HPDE6-E6E7 (cell line): Measurements from ENCODE around the gene ARHGAP12.
"Not testable (repeated sequence)": the region's sequence is repeated elsewhere in the genome, so short reads cannot be mapped to it uniquely, and the experiment has no call there.

Experiments
- DNase-seq: peaks from one replicate; pipeline ENCODE4 v3.0.0; 2011; ENCODE audit warnings: missing footprints; ENCODE audit errors: extremely low spot score

Gene ARHGAP12

GRCh38 chr10:31924833-31925232 lies 3.8 kb downstream of the ARHGAP12 start:
- DNase-seq: no peak

- no peak for DNase-seq
Measured at GRCh38 chr10:31923389-31923788, 5.2 kb downstream of the ARHGAP12 start.

GRCh38 chr10:31921031-31921430 lies 7.6 kb downstream of the ARHGAP12 start:
- no peak for DNase-seq

- DNase-seq: no peak
Measured at GRCh38 chr10:31920538-31920937, 8.1 kb downstream of the ARHGAP12 start.

GRCh38 chr10:31918671-31919409 lies 9.8 kb downstream of the ARHGAP12 start:
- no peak for DNase-seq

- no peak for DNase-seq
Measured at GRCh38 chr10:31914370-31914769, 14.3 kb downstream of the ARHGAP12 start.

GRCh38 chr10:31912898-31913850 lies 15.5 kb downstream of the ARHGAP12 start:
- DNase-seq: no peak

GRCh38 chr10:31912289-31912688 lies 16.3 kb downstream of the ARHGAP12 start:
- DNase-seq: no peak

- DNase-seq: no peak
Measured at GRCh38 chr10:31910016-31910415, 18.6 kb downstream of the ARHGAP12 start.

GRCh38 chr10:31908157-31908556 lies 20.5 kb downstream of the ARHGAP12 start:
- no peak for DNase-seq

GRCh38 chr10:31906039-31906438 lies 22.6 kb downstream of the ARHGAP12 start:
- DNase-seq: no peak

GRCh38 chr10:31905586-31905985 lies 23.0 kb downstream of the ARHGAP12 start:
- no peak for DNase-seq

GRCh38 chr10:31902625-31903024 lies 26.0 kb downstream of the ARHGAP12 start:
- DNase-seq: no peak

- DNase-seq: no peak
Measured at GRCh38 chr10:31897506-31897905, 31.1 kb downstream of the ARHGAP12 start.

GRCh38 chr10:31896968-31897384 lies 31.7 kb downstream of the ARHGAP12 start:
- DNase-seq: no peak

GRCh38 chr10:31895722-31896121 lies 32.9 kb downstream of the ARHGAP12 start:
- not testable (repeated sequence) for DNase-seq

GRCh38 chr10:31888442-31888841 lies 40.2 kb downstream of the ARHGAP12 start:
- no peak for DNase-seq

GRCh38 chr10:31887850-31888249 lies 40.8 kb downstream of the ARHGAP12 start:
- DNase-seq: no peak

GRCh38 chr10:31886885-31887284 lies 41.7 kb downstream of the ARHGAP12 start:
- DNase-seq: no peak

GRCh38 chr10:31885971-31886370 lies 42.7 kb downstream of the ARHGAP12 start:
- DNase-seq: no peak

GRCh38 chr10:31884386-31884785 lies 44.2 kb downstream of the ARHGAP12 start:
- no peak for DNase-seq

GRCh38 chr10:31883397-31883796 lies 45.2 kb downstream of the ARHGAP12 start:
- no peak for DNase-seq

- no peak for DNase-seq
Measured at GRCh38 chr10:31878486-31878885, 50.1 kb downstream of the ARHGAP12 start.
